Prostate gland (tissue), 2 donors: ENCODE data around the gene SLC25A3.
"Not testable (repeated sequence)": the region's sequence is repeated elsewhere in the genome, so short reads cannot be mapped to it uniquely, and the experiment has no call there.

Experiments
- POLR2A ChIP-seq: fragments of 450-650 bp; IDR thresholded peaks from one replicate; pipeline ENCODE4 v1.6.1; 2016; ENCODE audit warnings: antibody characterized with exemption, mild to moderate bottlenecking
- POLR2AphosphoS5 ChIP-seq: sonication (generic); formaldehyde crosslinking; IDR thresholded peaks from one replicate; pipeline ENCODE4 v1.6.1; 2017; ENCODE audit warnings: antibody characterized with exemption
- TF ChIP-seq, protein P1 (sequence below), 4 experiments: fragments of 200-600 bp in 2 of 4; fragments of 450-650 bp in 2 of 4; sonication (generic) in 2 of 4; IDR thresholded peaks; 1 replicate in 3 of 4; 2 replicates in 1 of 4; pipeline ENCODE4 v1.5.1; 2016 to 2019; ENCODE audit warnings: antibody characterized with exemption in 4 of 4, mild to moderate bottlenecking in 2 of 4, moderate library complexity in 2 of 4

- TF ChIP-seq, protein P1, sequence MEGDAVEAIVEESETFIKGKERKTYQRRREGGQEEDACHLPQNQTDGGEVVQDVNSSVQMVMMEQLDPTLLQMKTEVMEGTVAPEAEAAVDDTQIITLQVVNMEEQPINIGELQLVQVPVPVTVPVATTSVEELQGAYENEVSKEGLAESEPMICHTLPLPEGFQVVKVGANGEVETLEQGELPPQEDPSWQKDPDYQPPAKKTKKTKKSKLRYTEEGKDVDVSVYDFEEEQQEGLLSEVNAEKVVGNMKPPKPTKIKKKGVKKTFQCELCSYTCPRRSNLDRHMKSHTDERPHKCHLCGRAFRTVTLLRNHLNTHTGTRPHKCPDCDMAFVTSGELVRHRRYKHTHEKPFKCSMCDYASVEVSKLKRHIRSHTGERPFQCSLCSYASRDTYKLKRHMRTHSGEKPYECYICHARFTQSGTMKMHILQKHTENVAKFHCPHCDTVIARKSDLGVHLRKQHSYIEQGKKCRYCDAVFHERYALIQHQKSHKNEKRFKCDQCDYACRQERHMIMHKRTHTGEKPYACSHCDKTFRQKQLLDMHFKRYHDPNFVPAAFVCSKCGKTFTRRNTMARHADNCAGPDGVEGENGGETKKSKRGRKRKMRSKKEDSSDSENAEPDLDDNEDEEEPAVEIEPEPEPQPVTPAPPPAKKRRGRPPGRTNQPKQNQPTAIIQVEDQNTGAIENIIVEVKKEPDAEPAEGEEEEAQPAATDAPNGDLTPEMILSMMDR (IDR thresholded peaks at IDR 0.05): not testable (repeated sequence)
- TF ChIP-seq POLR2A, POLR2AphosphoS5: not testable (repeated sequence)
These were observed 16.7 kb upstream of the SLC25A3 start for GRCh38 chr12:98576795-98577194.
